ENCODE data around the gene GALNT9. TPM values are rescaled to one million over a fixed set of nuclear protein-coding genes. Genes with fewer than 3 reads are reported as not detected.

The GALNT9 gene
- polyA plus RNA-seq, 1 donor from 2014 or later: 13.5 TPM

GRCh38 chr12:132269271-132269968 lies 60.0 kb downstream of the GALNT9 start:
- Histone ChIP-seq H3K4me3 (ENCODE audit: low read length) (no peak overlapping the region), H3K9ac (ENCODE audit: low read length) (no peak overlapping the region), H4K20me1 (ENCODE audit: insufficient read depth) (no peaks in the 10 kb centered on the region), H3K79me2 (replicated peaks; ENCODE audit: insufficient read depth, low read length) (no peaks in the 10 kb centered on the region), H3K27me3 (ENCODE audit: insufficient read depth, low read depth, low read length) (no peaks in the 10 kb centered on the region), H3K36me3 (ENCODE audit: insufficient read depth, low read length) (no peaks in the 10 kb centered on the region), H3K27ac (ENCODE audit: low read length) (no peak overlapping the region), H3K9me2 (ENCODE audit: insufficient read depth, low read length) (no peaks in the 10 kb centered on the region), H3K9me3 (ENCODE audit: low read length) (no peaks in the 10 kb centered on the region), H3F3A (ENCODE audit: insufficient read depth, low read length, poor library complexity, severe bottlenecking) (no peaks in the 10 kb centered on the region), H2AFZ (ENCODE audit: low read depth, low read length) (no peak overlapping the region), H3K4me2 (ENCODE audit: low read length) (no peak overlapping the region)
- no peak for TF ChIP-seq EZH2 (IDR thresholded peaks at IDR 0.05; ENCODE audit: borderline replicate concordance, insufficient read depth, low read length, poor library complexity, severe bottlenecking)
- no peak for TF ChIP-seq SMC3 (conservative IDR thresholded peaks at IDR 0.05; ENCODE audit: poor library complexity)
- TF ChIP-seq TAF1 (IDR thresholded peaks at IDR 0.05; ENCODE audit: low read depth): no peak
- TF ChIP-seq EP300 (conservative IDR thresholded peaks at IDR 0.05; ENCODE audit: poor library complexity, severe bottlenecking): no peak
- no peak for TF ChIP-seq MXI1 (conservative IDR thresholded peaks at IDR 0.05; ENCODE audit: poor library complexity, severe bottlenecking)
- no peak for TF ChIP-seq RAD21 (conservative IDR thresholded peaks at IDR 0.05)
- TF ChIP-seq POLR2AphosphoS5 (IDR thresholded peaks at IDR 0.05): no peak
- TF ChIP-seq REST (IDR thresholded peaks at IDR 0.05; ENCODE audit: borderline replicate concordance): no peak
- no peak for TF ChIP-seq CTCF (IDR thresholded peaks at IDR 0.05; ENCODE audit: poor library complexity, severe bottlenecking)

GRCh38 chr12:132268674-132269073 lies 60.7 kb downstream of the GALNT9 start:
- H3K9me3 ChIP-seq (ENCODE audit: low read length): no peaks in the 10 kb centered on the region
- H3K36me3 ChIP-seq (ENCODE audit: insufficient read depth, low read length): no peaks in the 10 kb centered on the region
- no peaks in the 10 kb centered on the region for H3K27me3 ChIP-seq (ENCODE audit: insufficient read depth, low read depth, low read length)
- H3K4me3 ChIP-seq (ENCODE audit: low read length): no peak overlapping the region
- no peak overlapping the region for H3K9ac ChIP-seq (ENCODE audit: low read length)
- no peaks in the 10 kb centered on the region for H3K79me2 ChIP-seq (replicated peaks; ENCODE audit: insufficient read depth, low read length)
- H3K27ac ChIP-seq (ENCODE audit: low read length): no peak overlapping the region
- TF ChIP-seq SMC3 (conservative IDR thresholded peaks at IDR 0.05; ENCODE audit: poor library complexity): no peak
- TF ChIP-seq MXI1 (conservative IDR thresholded peaks at IDR 0.05; ENCODE audit: poor library complexity, severe bottlenecking): no peak
- TF ChIP-seq EP300 (conservative IDR thresholded peaks at IDR 0.05; ENCODE audit: poor library complexity, severe bottlenecking): no peak
- TF ChIP-seq EZH2 (IDR thresholded peaks at IDR 0.05; ENCODE audit: borderline replicate concordance, insufficient read depth, low read length, poor library complexity, severe bottlenecking): no peak
- TF ChIP-seq TAF1 (IDR thresholded peaks at IDR 0.05; ENCODE audit: low read depth): no peak
- no peak for TF ChIP-seq POLR2AphosphoS5 (IDR thresholded peaks at IDR 0.05)
- TF ChIP-seq RAD21 (conservative IDR thresholded peaks at IDR 0.05): no peak
- no peak for TF ChIP-seq CTCF (IDR thresholded peaks at IDR 0.05; ENCODE audit: poor library complexity, severe bottlenecking)
- TF ChIP-seq REST (IDR thresholded peaks at IDR 0.05; ENCODE audit: borderline replicate concordance): no peak
- H3F3A ChIP-seq (ENCODE audit: insufficient read depth, low read length, poor library complexity, severe bottlenecking): no peaks in the 10 kb centered on the region
- H4K20me1 ChIP-seq (ENCODE audit: insufficient read depth): no peaks in the 10 kb centered on the region
- H3K4me2 ChIP-seq (ENCODE audit: low read length): no peak overlapping the region
- no peak overlapping the region for H2AFZ ChIP-seq (ENCODE audit: low read depth, low read length)
- H3K9me2 ChIP-seq (ENCODE audit: insufficient read depth, low read length): no peaks in the 10 kb centered on the region
